WTC11 (cell line): ENCODE measurements around the gene ELOVL2. TPM values are rescaled to one million over a fixed set of nuclear protein-coding genes. Genes with fewer than 3 reads are reported as not detected.

Source experiments
- ATAC-seq: fragments of 200-7000 bp; cut with Tn5 transposase; 2 replicates; pipeline ENCODE4 v1.10.0; 2021; ENCODE audit warnings: mild to moderate bottlenecking, moderate library complexity
- CTCF ChIA-PET: fragments of 300-600 bp; sonication (Branson Sonifier 250); formaldehyde crosslinking; loops from one replicate; lab custom pipeline; 2021; ENCODE audit warnings: antibody characterized with exemption; lab: Charles Lee
- POLR2A ChIA-PET: fragments of 350-600 bp; sonication (Branson Sonifier 250); formaldehyde crosslinking; loops from one replicate; lab custom pipeline; 2021; ENCODE audit warnings: antibody characterized with exemption; lab: Charles Lee
- DNase-seq: peaks from one replicate; pipeline ENCODE4 v3.0.0; 2021; ENCODE audit warnings: low spot score
- H3K27ac Mint-ChIP-seq: 2 replicates; pipeline ENCODE4 v1.8.0; 2021; ENCODE audit warnings: mixed read lengths
- H3K27me3 Mint-ChIP-seq: 2 replicates; pipeline ENCODE4 v1.8.0; 2021; ENCODE audit warnings: low read depth, mild to moderate bottlenecking, moderate library complexity, mixed read lengths
- H3K36me3 Mint-ChIP-seq: 2 replicates; pipeline ENCODE4 v1.8.0; 2021; ENCODE audit warnings: mixed read lengths
- H3K4me1 Mint-ChIP-seq: 2 replicates; pipeline ENCODE4 v1.8.0; 2022; ENCODE audit warnings: mixed read lengths
- H3K4me3 Mint-ChIP-seq: 2 replicates; pipeline ENCODE4 v1.8.0; 2021; ENCODE audit warnings: mild to moderate bottlenecking, moderate library complexity, mixed read lengths
- H3K9me3 Mint-ChIP-seq: 2 replicates; pipeline ENCODE4 v1.8.0; 2021; ENCODE audit warnings: mixed read lengths
- ATF1 ChIP-seq: sonication (generic); formaldehyde crosslinking; IDR thresholded peaks from 2 replicates; pipeline ENCODE4 v1.8.1; 2023; ENCODE audit warnings: mild to moderate bottlenecking, moderate library complexity, missing genetic modification reagents
- ESRRA ChIP-seq: sonication (generic); formaldehyde crosslinking; IDR thresholded peaks from 2 replicates; pipeline ENCODE4 v1.8.1; 2022; ENCODE audit warnings: mild to moderate bottlenecking, missing genetic modification reagents, borderline replicate concordance
- ETV6 ChIP-seq: sonication (generic); formaldehyde crosslinking; IDR thresholded peaks from 2 replicates; pipeline ENCODE4 v1.8.1; 2022; ENCODE audit warnings: mild to moderate bottlenecking, missing genetic modification reagents
- FOXJ3 ChIP-seq: sonication (generic); formaldehyde crosslinking; IDR thresholded peaks from 2 replicates; pipeline ENCODE4 v1.9.0; 2021; ENCODE audit warnings: missing genetic modification reagents, mild to moderate bottlenecking, borderline replicate concordance
- GTF2I ChIP-seq: fragments of 250-450 bp; sonication (Bioruptor Pico); conservative IDR thresholded peaks from 2 replicates; pipeline ENCODE4 v1.4.0; 2021; ENCODE audit warnings: mild to moderate bottlenecking
- HMGA2 ChIP-seq: fragments of 250-450 bp; sonication (Bioruptor Pico); IDR thresholded peaks from 2 replicates; pipeline ENCODE4 v1.4.0; 2021; ENCODE audit warnings: mild to moderate bottlenecking, moderate library complexity
- KAT7 ChIP-seq: sonication (generic); formaldehyde crosslinking; IDR thresholded peaks from 2 replicates; pipeline ENCODE4 v1.8.1; 2023; ENCODE audit warnings: missing genetic modification reagents, mild to moderate bottlenecking, borderline replicate concordance
- MXD4 ChIP-seq: fragments of 250-450 bp; sonication (Bioruptor Pico); IDR thresholded peaks from 2 replicates; pipeline ENCODE4 v1.8.0; 2021; ENCODE audit warnings: mild to moderate bottlenecking, moderate library complexity, borderline replicate concordance
- NFE2L1 ChIP-seq: sonication (generic); formaldehyde crosslinking; IDR thresholded peaks from 2 replicates; pipeline ENCODE4 v1.8.1; 2023; ENCODE audit warnings: missing genetic modification reagents
- NR3C1 ChIP-seq: sonication (generic); formaldehyde crosslinking; conservative IDR thresholded peaks from 2 replicates; pipeline ENCODE4 v1.8.1; 2023; ENCODE audit warnings: low read depth, mild to moderate bottlenecking, missing genetic modification reagents
- OVOL2 ChIP-seq: fragments of 250-450 bp; sonication (Bioruptor Pico); IDR thresholded peaks from 2 replicates; pipeline ENCODE4 v1.9.0; 2021; ENCODE audit warnings: mild to moderate bottlenecking, borderline replicate concordance
- PRRX2 ChIP-seq: fragments of 250-450 bp; sonication (Bioruptor Pico); IDR thresholded peaks from 2 replicates; pipeline ENCODE4 v1.8.0; 2021; ENCODE audit warnings: mild to moderate bottlenecking
- RELA ChIP-seq: sonication (generic); formaldehyde crosslinking; IDR thresholded peaks from 2 replicates; pipeline ENCODE4 v1.8.1; 2022; ENCODE audit warnings: missing genetic modification reagents, mild to moderate bottlenecking, borderline replicate concordance
- RORB ChIP-seq: fragments of 250-450 bp; sonication (Bioruptor Pico); IDR thresholded peaks from 2 replicates; pipeline ENCODE4 v1.9.0; 2021; ENCODE audit warnings: mild to moderate bottlenecking
- SOX15 ChIP-seq: fragments of 250-450 bp; sonication (Bioruptor Pico); IDR thresholded peaks from 2 replicates; pipeline ENCODE4 v1.9.0; 2021; ENCODE audit warnings: mild to moderate bottlenecking
- SP1 ChIP-seq: sonication (generic); formaldehyde crosslinking; conservative IDR thresholded peaks from 2 replicates; pipeline ENCODE4 v1.8.1; 2022; ENCODE audit warnings: missing genetic modification reagents
- ZBTB21 ChIP-seq: sonication (generic); formaldehyde crosslinking; IDR thresholded peaks from 2 replicates; pipeline ENCODE4 v1.8.1; 2023; ENCODE audit warnings: mild to moderate bottlenecking, missing genetic modification reagents, borderline replicate concordance
- ZNF232 ChIP-seq: sonication (generic); formaldehyde crosslinking; IDR thresholded peaks from 2 replicates; pipeline ENCODE4 v1.8.0; 2022; ENCODE audit warnings: mild to moderate bottlenecking, missing genetic modification reagents
- ZNF317 ChIP-seq: sonication (generic); formaldehyde crosslinking; IDR thresholded peaks from 2 replicates; pipeline ENCODE4 v1.8.1; 2023; ENCODE audit warnings: low read depth, mild to moderate bottlenecking, moderate library complexity, missing genetic modification reagents, borderline replicate concordance
- ZNF671 ChIP-seq: fragments of 250-450 bp; sonication (Bioruptor Pico); IDR thresholded peaks from 2 replicates; pipeline ENCODE4 v1.8.0; 2021; ENCODE audit warnings: mild to moderate bottlenecking
- total RNA-seq: library from RNA; stranded (reverse); gene quantifications from 3 replicates; pipeline ENCODE4 v1.2.3, GENCODE V29; 2021
- TF ChIP-seq, protein P1 (sequence below): sonication (generic); formaldehyde crosslinking; IDR thresholded peaks from 2 replicates; pipeline ENCODE4 v1.8.1; 2023; ENCODE audit warnings: mild to moderate bottlenecking, missing genetic modification reagents, moderate library complexity
- TF ChIP-seq, protein P2 (sequence below): sonication (generic); formaldehyde crosslinking; IDR thresholded peaks from 2 replicates; pipeline ENCODE4 v1.8.0; 2022; ENCODE audit warnings: mild to moderate bottlenecking, missing genetic modification reagents
- TF ChIP-seq, protein P3 (sequence below): sonication (generic); formaldehyde crosslinking; IDR thresholded peaks from 2 replicates; pipeline ENCODE4 v1.8.1; 2023; ENCODE audit warnings: mild to moderate bottlenecking, missing genetic modification reagents, borderline replicate concordance
- TF ChIP-seq, protein P4 (sequence below): sonication (generic); formaldehyde crosslinking; IDR thresholded peaks from 2 replicates; pipeline ENCODE4 v1.8.0; 2022; ENCODE audit warnings: mild to moderate bottlenecking, missing genetic modification reagents
- TF ChIP-seq, protein P5 (sequence below): sonication (generic); formaldehyde crosslinking; IDR thresholded peaks from 2 replicates; pipeline ENCODE4 v1.8.0; 2022; ENCODE audit warnings: mild to moderate bottlenecking, missing genetic modification reagents
- TF ChIP-seq, protein P6 (sequence below): sonication (generic); formaldehyde crosslinking; IDR thresholded peaks from 2 replicates; pipeline ENCODE4 v1.8.0; 2022; ENCODE audit warnings: mild to moderate bottlenecking, missing genetic modification reagents
- TF ChIP-seq, protein P7 (sequence below): sonication (generic); formaldehyde crosslinking; IDR thresholded peaks from 2 replicates; pipeline ENCODE4 v1.8.1; 2022; ENCODE audit warnings: low read depth, mild to moderate bottlenecking, moderate library complexity, missing genetic modification reagents, borderline replicate concordance

Gene ELOVL2
- total RNA-seq, 1 experiment from 2014 or later, result 2.0 TPM

DNA sequence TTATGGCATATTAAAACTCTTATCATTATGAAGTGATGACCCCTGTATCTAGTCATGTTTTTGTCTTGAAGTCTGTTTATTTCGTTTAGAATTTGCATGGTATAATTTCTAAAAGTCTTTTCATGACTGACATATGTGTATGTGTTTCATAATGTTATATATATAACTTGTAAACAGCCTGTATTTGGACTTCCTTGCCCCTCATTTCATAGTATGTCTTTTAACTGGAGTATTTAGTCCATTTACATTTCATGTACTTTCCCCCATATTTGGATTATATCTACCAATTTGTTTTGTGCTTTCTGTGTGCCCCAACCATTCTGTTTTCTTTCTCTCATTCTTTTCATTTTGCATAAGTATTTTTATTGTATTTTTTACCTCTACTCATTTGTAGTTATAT, 98.3 kb downstream of the ELOVL2 start:
- Mint-ChIP-seq H3K9me3 (no peaks in the 10 kb centered on the region), H3K27ac (no peak overlapping the region), H3K4me3 (no peak overlapping the region), H3K4me1 (no peaks in the 10 kb centered on the region), H3K27me3 (no peaks in the 10 kb centered on the region), H3K36me3 (no peaks in the 10 kb centered on the region)
- no peak for DNase-seq
- ATAC-seq, result no peak
- ChIA-PET CTCF (no interaction called here), POLR2A (no interaction called here)
- TF ChIP-seq ATF1 (CRISPR knock-in tag) (no peak), MXD4 (CRISPR knock-in tag) (no peak), NFE2L1 (CRISPR knock-in tag) (no peak), NR3C1 (no peak), OVOL2 (CRISPR knock-in tag) (no peak), ETV6 (CRISPR knock-in tag) (no peak), KAT7 (CRISPR knock-in tag) (no peak), FOXJ3 (no peak), RELA (no peak), ESRRA (CRISPR knock-in tag) (no peak), SP1 (no peak), ZNF232 (CRISPR knock-in tag) (no peak)
- TF ChIP-seq, protein P1, sequence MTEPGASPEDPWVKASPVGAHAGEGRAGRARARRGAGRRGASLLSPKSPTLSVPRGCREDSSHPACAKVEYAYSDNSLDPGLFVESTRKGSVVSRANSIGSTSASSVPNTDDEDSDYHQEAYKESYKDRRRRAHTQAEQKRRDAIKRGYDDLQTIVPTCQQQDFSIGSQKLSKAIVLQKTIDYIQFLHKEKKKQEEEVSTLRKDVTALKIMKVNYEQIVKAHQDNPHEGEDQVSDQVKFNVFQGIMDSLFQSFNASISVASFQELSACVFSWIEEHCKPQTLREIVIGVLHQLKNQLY (CRISPR knock-in tag), result no peak
- TF ChIP-seq, protein P2, sequence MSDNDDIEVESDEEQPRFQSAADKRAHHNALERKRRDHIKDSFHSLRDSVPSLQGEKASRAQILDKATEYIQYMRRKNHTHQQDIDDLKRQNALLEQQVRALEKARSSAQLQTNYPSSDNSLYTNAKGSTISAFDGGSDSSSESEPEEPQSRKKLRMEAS (CRISPR knock-in tag), result no peak
- TF ChIP-seq, protein P3, sequence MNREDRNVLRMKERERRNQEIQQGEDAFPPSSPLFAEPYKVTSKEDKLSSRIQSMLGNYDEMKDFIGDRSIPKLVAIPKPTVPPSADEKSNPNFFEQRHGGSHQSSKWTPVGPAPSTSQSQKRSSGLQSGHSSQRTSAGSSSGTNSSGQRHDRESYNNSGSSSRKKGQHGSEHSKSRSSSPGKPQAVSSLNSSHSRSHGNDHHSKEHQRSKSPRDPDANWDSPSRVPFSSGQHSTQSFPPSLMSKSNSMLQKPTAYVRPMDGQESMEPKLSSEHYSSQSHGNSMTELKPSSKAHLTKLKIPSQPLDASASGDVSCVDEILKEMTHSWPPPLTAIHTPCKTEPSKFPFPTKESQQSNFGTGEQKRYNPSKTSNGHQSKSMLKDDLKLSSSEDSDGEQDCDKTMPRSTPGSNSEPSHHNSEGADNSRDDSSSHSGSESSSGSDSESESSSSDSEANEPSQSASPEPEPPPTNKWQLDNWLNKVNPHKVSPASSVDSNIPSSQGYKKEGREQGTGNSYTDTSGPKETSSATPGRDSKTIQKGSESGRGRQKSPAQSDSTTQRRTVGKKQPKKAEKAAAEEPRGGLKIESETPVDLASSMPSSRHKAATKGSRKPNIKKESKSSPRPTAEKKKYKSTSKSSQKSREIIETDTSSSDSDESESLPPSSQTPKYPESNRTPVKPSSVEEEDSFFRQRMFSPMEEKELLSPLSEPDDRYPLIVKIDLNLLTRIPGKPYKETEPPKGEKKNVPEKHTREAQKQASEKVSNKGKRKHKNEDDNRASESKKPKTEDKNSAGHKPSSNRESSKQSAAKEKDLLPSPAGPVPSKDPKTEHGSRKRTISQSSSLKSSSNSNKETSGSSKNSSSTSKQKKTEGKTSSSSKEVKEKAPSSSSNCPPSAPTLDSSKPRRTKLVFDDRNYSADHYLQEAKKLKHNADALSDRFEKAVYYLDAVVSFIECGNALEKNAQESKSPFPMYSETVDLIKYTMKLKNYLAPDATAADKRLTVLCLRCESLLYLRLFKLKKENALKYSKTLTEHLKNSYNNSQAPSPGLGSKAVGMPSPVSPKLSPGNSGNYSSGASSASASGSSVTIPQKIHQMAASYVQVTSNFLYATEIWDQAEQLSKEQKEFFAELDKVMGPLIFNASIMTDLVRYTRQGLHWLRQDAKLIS (CRISPR knock-in tag), result no peak
- TF ChIP-seq, protein P4, sequence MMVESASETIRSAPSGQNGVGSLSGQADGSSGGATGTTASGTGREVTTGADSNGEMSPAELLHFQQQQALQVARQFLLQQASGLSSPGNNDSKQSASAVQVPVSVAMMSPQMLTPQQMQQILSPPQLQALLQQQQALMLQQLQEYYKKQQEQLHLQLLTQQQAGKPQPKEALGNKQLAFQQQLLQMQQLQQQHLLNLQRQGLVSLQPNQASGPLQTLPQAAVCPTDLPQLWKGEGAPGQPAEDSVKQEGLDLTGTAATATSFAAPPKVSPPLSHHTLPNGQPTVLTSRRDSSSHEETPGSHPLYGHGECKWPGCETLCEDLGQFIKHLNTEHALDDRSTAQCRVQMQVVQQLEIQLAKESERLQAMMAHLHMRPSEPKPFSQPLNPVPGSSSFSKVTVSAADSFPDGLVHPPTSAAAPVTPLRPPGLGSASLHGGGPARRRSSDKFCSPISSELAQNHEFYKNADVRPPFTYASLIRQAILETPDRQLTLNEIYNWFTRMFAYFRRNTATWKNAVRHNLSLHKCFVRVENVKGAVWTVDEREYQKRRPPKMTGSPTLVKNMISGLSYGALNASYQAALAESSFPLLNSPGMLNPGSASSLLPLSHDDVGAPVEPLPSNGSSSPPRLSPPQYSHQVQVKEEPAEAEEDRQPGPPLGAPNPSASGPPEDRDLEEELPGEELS, result no peak
- TF ChIP-seq, protein P5, sequence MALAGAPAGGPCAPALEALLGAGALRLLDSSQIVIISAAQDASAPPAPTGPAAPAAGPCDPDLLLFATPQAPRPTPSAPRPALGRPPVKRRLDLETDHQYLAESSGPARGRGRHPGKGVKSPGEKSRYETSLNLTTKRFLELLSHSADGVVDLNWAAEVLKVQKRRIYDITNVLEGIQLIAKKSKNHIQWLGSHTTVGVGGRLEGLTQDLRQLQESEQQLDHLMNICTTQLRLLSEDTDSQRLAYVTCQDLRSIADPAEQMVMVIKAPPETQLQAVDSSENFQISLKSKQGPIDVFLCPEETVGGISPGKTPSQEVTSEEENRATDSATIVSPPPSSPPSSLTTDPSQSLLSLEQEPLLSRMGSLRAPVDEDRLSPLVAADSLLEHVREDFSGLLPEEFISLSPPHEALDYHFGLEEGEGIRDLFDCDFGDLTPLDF (CRISPR knock-in tag), result no peak

DNA sequence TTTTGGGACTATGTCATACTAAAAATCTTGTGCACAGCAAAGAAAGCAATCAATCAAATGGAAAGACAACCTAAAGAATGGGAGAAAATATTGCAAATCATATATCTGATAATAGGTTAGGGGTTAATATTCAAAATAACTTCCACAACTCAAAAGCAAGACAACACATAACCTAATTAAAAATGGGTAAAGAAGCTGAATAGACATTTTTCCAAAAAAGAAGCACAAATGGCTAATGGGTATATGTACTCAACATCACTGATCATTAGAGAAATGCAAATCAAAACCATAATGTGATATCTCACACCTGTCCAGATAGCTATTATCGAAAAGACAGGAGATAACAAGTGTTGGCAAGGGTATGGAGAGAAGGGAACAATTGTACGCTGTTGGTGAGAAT, 104.3 kb downstream of the ELOVL2 start:
- Mint-ChIP-seq H3K36me3 (no peaks in the 10 kb centered on the region), H3K4me1 (no peaks in the 10 kb centered on the region), H3K27me3 (no peaks in the 10 kb centered on the region), H3K27ac (no peak overlapping the region), H3K4me3 (no peak overlapping the region), H3K9me3 (peaks cover 5% of the 10 kb centered on the region; the same call in 1 of the 2 replicates)
- ATAC-seq, result no peak
- ChIA-PET CTCF (no interaction called here), POLR2A (no interaction called here)
- DNase-seq, result no peak
- TF ChIP-seq SOX15 (CRISPR knock-in tag) (no peak), ZBTB21 (CRISPR knock-in tag) (no peak), GTF2I (CRISPR knock-in tag) (no peak), ESRRA (CRISPR knock-in tag) (no peak), ETV6 (CRISPR knock-in tag) (no peak), RORB (CRISPR knock-in tag) (no peak), ZNF317 (CRISPR knock-in tag) (no peak), PRRX2 (CRISPR knock-in tag) (no peak), HMGA2 (CRISPR knock-in tag) (no peak), SP1 (no peak), ZNF671 (CRISPR knock-in tag) (no peak)
- TF ChIP-seq, protein P6, sequence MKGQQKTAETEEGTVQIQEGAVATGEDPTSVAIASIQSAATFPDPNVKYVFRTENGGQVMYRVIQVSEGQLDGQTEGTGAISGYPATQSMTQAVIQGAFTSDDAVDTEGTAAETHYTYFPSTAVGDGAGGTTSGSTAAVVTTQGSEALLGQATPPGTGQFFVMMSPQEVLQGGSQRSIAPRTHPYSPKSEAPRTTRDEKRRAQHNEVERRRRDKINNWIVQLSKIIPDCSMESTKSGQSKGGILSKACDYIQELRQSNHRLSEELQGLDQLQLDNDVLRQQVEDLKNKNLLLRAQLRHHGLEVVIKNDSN (CRISPR knock-in tag), result no peak
- TF ChIP-seq, protein P7, sequence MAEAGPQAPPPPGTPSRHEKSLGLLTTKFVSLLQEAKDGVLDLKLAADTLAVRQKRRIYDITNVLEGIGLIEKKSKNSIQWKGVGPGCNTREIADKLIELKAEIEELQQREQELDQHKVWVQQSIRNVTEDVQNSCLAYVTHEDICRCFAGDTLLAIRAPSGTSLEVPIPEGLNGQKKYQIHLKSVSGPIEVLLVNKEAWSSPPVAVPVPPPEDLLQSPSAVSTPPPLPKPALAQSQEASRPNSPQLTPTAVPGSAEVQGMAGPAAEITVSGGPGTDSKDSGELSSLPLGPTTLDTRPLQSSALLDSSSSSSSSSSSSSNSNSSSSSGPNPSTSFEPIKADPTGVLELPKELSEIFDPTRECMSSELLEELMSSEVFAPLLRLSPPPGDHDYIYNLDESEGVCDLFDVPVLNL, result no peak
